GM21381 (cell line): ENCODE results near the gene PLXNA2.

Experiments used
- ATAC-seq: cut with Tn5 transposase; IDR thresholded peaks from one replicate; pipeline ENCODE4 v1.9.1; 2021; ENCODE audit warnings: mild to moderate bottlenecking, moderate library complexity; ENCODE audit not compliant: unreplicated experiment

The PLXNA2 gene

DNA sequence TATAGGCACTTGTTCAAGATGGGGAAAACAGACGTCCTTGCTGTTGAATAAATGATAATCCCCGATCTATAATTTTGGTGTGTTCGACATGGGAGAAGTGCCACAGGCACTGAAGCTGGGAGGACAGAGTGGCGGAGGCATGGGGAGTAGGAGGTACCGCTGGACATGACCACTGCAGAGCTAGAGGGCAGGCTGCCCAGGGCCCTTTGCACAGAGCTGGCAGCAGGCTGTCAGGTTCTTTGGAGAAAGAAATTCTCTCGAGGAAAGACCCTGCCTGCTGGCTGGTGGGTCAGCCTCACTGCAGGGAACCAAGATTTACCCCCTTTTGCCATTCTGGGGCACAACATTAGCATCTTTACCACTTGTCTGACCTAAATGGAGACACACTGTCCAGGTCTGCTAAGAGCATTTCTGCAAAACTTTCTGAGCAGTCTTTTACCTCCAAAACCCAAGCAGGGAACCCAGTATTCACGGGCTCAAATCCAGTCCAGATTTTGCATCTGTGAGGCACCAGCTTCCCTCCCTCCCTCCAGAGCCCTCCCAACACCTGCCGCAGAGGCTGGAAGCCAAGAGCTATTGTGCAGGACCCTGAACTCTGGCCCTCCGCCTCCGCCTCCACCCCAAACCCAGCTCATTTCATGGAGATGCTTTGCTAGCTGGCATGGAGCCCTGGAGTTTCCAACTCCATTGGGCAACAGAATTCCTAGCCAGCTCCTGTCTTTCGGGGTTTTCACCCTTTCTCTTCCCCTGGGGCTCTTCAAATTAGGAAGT lies 142.3 kb downstream of the PLXNA2 start:
- no peak for ATAC-seq

DNA sequence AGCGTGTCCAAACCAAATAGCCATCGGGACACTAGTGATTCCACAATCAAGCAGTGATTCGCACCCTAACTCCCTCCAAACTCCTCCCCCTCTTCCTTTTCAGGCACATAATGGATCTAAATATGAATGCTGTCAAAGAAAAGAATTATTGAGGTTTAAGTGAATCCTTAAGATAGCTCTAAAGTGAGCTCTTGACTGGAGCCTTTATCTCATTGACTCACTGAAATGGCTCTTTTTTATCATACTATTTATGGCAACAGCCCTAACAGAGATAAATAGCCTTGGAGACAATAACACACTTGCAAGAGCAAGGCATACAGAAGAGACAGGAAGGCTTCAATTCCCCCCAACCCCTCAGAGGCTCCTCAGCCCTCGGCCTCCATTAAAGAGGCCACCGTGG lies 143.3 kb downstream of the PLXNA2 start:
- no peak for ATAC-seq

DNA sequence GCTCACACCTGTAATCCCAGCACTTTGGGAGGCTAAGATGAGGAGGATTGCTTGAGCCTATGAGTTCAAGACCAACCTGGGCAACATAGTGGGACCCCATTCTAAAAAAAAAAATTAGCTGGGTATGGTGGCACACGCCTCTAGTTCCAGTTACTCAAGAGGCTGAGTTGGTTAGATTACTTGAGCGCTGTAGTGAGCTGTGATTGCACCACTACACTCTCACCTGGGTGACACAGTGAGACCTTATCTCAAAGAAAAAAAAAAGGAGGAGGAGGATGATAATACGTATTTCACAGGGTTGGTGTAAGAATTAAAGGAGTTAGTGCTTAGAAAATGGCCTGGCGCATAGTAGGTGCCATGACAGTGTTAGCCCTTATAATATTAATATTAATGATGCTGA lies 144.1 kb downstream of the PLXNA2 start:
- ATAC-seq, result no peak

DNA sequence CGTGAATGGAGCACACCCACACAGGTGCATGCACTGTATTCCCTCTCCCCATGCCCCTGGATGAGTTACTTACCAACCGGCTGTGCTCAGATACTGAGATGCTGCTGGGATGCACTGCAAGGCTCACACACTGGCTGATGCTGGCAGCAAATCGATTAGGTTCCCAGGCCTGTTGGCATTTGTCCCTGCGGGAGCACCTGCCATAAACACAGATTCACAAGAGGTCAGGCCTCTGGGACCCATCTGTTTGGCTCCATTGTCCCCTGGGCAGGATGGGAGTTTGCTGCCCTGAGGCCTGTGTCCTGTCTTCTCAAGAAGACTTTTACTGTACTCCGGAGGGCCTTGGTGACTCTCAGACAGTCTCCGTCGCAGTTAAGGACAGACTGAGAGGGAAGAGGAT lies 145.4 kb downstream of the PLXNA2 start:
- no peak for ATAC-seq

DNA sequence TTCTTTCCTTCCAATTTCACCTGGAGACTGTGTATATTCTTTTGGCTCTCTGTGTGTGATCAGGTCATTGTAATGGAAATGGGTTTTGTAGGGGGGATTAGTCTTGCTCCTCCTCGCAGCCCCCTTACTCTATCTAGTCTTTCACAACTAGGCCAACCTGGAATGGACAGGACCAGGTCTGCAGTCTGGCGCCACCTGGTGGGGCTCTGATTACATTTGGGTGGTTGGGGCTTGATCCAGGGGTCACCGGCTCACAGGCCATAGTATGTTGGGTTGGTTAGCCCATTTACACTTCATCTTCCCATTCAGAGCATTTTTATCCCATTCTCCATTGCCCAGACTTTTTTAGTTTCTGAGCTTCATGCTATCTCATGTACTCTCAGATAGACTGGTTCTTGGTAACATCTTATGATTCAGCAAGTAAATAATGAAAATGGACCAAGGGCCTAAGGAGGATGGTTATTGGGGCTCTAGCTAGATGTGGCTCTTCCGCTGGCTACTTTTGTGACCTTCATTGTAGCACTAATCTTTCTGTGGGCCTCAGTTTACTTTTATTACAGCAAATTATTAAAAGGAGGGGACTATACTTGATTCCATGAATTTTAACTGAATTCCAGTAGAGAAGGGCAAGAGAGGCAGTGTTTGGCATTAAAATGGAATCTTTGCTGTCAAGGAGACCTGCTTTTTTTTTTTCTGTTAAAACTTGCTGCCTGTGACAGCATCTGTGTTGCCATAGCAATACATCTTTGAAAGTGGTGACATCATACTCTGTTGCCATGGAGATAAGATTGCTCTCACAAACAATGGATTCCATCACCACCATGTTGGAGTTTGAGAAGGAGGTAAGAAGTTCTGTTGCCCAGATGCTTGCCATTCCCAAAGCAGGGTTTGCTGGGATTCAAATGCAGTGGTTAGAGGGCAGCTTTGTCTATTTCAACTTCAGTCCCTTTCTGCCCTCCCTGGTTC lies 150.1 kb downstream of the PLXNA2 start:
- no peak for ATAC-seq

DNA sequence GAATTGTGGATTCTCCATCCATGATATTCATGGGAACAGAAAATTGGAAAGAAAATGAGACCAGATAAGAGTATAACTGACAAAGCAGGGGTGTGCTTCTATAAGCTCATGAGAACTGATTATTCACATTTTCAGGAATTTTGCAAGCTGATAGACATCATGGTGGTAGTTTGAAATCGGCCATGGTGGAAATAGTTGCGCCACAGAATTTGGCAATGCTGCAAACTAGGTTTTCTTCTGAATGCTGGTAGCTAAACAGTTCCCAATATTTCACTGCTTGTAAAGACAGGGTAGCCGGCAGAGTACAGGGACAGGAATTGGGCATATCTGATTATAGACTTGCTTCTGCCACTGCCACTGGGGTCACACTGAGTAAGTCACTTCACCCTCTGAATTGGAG lies 151.1 kb downstream of the PLXNA2 start:
- ATAC-seq, result no peak

DNA sequence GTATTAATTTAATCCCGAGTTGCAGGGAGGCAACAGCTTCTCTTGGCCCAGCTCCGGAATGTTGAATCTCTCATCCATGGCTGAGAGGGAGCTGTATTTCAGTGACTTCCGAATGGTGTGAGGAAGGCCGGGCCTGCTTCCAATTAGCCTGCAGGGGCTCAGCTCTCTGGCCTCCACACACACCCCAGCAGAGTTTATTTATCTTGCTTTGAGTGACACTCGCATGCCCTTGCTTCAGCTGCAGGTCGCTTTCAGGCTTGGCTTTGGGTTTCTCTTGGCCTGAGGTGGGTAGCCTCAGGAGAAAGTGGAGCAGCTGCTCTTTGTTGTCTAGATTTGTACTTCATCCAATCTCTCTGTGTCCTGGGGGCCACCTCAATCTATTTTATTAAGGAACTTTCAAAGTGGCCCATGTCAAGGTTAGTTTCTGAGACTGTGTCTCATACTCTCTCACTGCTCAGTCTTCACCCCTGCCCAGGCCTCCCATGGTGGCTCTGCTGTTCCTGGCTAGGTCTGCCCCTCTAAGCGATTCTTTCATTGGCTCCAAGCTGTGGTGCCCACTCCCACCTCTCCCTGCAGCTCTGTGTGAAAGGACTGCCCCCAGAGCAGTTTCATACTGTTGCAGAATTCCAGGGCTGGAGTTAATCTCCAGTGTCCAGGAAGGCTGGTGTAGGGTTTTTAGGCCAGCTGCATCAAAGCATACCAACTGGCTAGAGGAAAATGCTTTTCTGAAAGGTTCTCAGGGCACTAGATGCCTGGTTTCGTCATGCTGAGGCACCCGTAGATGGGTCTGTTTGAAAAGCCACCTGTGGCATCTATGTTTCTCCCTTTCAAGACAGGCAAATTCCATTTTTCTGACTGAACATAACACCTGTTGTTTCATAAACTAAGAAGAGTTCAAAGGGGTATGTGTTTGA lies 153.5 kb downstream of the PLXNA2 start:
- no peak for ATAC-seq

DNA sequence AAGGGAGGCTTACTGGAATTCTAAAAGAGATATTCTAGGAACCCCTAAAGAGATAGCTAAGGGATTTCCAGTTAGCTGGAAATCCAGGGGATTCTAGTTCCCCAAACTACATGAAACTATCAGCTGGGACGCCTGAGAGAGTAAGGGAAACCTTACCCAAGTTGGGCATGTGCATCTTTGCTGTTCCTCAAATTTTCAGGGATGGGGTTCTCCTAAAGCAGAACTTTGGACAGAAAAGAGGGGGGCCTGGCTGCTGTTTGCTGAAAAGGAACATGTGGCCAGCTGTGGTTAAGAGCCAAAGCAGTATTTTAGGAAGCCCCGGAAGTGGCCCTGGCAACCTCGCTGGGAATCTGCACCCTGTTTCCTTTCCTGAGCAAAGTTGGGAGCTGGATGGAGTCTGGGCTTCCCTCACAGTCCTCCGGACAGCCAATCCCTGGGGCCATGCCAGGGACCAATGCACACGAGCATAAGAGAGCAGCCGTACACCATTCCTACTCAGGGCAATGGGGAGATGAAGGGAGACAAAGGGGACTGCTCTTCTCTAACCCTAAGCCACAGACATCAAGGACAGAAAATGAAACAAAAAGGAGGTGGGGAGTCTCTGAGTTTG lies 154.3 kb downstream of the PLXNA2 start:
- no peak for ATAC-seq

DNA sequence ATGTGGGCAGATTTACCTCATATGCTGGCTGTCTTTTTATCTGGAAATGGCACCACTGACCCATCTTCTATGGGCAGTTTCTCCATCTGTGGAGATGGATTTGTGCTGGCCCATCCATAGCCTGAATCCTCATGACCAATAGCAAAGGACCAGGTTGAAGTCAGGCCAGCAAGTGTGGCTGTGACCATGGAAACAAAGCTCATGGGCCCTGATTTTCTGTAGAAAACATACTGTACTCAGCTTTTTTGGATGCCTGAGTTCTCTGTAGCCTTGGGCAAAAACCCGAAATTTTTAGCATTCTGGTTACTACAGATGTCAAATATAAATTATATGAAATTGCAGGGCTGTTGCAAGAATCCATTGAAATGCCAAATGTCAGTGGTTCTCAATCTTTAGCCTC lies 155.0 kb downstream of the PLXNA2 start:
- ATAC-seq, result no peak

DNA sequence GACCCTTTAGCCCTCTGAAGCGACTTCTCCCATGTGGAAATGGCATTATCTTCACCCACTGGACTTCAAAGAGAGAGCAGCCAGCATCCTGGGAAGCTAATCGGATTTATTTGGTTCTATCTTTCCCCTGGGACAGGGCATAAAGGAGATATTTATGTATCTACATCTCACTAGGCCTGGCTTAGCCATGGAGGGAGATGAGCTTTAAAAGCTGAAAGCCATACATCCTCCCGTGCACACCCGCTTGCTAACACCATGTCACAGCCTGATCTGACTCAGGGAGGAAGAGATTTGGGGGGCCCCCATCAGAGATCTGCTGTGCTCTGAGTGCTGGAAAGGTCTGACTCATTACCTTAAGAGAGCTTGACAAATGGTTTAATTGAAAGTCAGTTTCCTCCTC lies 155.9 kb downstream of the PLXNA2 start:
- ATAC-seq, result no peak

DNA sequence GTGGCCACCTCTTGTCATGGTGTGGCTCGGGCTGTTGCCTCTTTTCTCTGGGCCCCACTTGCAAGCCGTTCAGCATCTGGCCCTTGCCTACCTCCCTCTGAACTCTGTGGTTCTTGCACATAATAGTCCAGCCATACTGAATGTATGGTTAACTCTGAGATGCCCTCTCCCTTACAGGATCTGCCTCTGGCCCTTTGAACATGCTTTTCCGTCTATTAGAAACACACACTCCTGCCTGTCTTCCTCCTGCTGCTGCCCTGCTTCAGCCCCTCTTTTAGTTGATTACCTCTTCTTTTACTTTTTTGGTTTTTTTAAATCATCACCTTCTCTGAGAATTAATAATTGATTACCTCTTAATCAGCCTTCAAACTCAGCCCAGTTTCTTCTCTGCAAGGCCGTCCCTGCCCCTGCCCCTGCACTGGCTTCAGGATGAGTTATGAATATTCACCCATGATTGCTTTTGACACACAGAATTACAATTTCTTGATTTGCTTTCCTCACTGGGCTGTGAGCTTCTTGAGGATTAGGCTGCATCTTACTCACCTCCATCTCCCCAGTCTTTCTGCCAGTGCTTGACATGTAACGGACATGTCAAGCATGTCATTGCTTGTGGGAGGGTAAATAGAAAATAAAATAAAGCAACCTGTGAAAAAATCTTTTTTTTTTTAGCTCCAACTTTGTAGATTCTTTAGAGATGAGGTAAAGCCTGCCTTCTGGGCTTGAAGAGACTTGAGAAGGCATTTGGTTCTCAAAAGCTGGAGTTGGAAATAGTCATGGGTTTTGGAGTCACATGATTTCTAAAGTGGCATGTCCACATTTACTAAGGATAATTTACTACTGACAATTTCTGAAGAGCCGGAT lies 158.3 kb downstream of the PLXNA2 start:
- no peak for ATAC-seq

DNA sequence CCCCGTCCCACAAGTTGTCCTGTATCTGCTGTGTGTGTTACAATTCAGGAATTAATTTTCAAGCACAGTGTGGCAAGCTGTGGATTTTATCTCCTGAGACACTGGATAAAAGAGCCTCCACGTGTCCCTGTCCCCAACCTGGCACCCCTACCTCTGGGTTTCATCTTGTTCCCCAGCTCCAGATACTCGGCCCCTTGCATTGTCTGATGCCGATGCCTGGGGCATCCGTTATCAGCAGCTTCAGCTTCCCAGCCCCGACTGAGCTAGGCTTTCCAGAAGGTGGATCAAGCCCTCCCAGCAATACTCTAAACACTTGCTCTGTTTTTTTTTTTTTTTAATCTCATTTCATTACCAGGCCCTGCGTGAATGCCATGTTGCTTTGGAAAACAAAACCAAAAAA lies 159.4 kb downstream of the PLXNA2 start:
- ATAC-seq, result no peak

DNA sequence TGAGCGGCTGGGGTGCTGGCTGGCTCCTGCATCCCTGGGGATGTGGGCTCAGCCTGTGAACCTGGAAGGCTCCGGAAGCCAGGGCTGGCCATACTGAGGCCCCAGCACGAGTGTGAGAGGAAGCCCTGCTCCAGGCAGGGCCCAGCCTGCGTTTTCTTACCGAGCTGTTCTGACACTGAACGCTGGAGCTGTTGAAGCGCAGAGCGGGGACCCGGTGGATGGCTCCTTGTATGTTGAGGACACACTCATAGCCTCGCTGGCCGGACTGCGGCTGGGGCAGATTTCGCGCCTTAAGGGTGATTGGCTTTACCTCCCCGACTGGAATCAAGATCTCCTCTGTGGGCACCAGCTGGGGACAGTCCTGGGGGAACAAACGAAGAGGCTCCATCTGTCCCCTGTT lies 160.0 kb downstream of the PLXNA2 start:
- no peak for ATAC-seq

DNA sequence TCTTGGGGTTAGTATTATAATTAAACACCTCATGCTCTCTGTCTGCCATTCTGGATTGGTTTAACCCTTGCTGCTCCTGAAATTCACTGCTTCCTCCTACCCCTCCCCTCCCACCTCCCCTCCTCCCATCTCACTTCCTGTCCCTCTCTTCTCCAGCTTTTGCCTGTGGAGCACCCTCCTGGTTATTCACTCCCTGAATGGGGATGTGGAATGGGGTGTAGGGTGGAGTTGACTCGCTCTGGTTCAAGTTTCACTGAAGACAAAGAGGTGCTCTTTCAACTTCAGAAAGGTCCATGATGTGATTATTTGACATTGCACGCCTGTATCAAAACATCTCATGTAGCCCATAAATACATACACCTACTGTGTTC lies 160.5 kb downstream of the PLXNA2 start:
- ATAC-seq, result no peak

DNA sequence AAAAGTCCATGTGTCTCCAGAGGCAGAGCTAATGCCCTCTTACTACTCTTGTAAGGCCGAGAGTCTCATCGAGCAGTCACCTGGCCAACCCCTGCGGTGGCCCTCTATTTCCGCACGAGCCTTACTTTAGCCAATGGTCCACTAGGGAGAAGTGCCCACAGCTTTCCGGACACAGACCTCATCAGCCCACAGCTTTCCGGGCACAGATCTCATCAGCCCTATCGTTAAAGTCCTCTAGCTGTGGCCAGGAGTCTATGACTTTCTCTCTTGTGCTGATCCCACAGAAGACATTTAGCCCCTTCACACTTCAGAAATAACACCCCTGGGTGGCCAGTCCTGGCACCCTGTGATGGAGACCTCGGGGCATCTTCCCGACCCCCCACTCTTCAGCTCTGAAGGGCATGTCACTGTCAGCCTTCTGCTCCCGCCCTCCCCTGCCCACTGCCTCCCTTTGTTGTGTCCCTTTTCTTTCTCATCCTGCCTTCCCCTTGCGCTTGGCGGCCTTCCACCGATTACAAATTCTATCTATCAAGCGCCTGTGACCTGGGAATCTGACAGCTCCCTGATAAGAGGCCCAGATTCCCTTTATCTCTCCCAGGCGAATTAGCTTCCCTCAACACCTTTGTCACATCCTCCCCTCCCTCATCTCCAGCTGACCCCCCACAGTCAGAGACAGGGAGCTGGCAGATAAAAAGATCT lies 161.0 kb downstream of the PLXNA2 start:
- ATAC-seq, result no peak

DNA sequence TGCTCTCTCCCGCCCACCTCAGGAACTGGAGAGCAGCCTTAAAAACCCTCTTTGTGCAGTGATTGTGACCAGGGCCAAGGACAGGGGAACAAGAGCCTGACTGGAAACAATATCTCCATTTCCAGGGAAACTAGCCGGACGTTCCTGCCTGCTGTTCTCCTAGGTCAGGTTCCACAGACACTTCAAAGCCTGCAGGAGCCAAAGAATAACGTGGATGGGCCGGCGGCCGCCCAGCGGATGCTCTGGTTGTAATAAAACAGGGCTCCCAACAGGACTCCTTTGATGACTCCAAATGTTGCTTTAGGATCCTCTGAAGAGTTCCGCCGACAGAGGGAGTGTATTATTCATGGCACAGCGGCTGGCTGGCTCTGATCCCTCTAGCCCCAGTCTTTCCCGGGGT lies 162.2 kb downstream of the PLXNA2 start:
- ATAC-seq, result no peak

DNA sequence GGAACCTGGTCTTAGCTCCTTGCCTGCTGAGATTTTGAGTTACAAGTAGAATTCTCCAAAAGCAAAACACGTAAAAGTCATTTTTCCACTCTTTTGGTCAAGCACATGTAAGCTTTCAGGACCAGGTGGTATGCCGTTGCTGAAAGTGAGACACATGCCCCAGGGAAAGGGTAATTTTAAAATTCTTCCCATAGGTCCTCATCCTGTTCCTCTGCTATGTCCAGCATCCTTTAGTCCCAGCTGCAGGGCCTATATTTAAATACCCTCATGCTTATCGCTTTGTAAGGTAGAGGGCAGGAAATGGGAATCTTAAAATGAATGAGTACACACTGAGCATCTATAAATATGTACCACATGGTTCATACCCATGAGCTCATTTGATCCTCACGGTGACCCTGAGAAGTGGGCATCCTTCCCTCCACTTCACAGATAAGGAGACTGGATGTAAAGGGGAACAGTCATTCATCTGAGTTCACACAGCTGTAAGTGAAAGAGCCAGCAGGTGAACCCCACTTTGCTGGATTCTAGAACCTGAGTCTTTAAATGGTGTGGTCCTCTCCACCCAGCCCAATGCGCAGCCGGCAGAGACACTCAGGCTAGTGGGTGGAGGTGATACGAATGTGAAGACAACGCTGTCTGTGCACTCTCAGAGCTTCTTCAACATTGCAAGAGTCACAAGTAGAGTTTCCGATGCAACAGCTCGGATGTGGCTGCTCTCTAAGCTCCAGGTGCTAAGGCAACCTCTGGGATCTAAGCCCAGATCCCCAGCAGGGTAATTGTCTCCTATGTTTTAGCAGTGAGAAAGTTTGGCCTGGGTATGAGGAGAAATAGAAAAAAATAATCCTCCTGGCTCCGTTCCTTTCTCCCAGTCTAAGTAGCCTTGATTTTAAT lies 163.5 kb downstream of the PLXNA2 start:
- ATAC-seq, result no peak

DNA sequence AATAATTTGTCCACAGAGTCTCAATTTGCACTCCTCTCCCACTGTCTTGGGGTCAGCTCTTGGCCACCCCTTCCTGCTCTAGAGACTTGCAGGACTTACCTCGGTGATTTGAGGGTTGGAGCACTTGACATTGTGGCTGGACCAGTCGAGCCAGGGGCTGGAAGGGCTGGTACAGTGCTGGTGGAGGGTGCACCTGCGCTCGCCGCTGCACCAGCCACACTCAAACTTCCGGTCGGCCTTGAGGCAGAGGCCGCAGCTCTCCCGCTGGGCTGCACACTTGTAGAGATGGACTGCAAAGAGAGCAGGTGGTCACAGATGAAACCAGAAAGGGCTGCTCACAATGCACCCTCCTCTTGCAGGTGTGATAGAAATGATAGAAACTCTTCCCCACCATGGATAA lies 165.0 kb downstream of the PLXNA2 start:
- no peak for ATAC-seq
